ENCODE results near the gene AATK.

AATK gene

DNA sequence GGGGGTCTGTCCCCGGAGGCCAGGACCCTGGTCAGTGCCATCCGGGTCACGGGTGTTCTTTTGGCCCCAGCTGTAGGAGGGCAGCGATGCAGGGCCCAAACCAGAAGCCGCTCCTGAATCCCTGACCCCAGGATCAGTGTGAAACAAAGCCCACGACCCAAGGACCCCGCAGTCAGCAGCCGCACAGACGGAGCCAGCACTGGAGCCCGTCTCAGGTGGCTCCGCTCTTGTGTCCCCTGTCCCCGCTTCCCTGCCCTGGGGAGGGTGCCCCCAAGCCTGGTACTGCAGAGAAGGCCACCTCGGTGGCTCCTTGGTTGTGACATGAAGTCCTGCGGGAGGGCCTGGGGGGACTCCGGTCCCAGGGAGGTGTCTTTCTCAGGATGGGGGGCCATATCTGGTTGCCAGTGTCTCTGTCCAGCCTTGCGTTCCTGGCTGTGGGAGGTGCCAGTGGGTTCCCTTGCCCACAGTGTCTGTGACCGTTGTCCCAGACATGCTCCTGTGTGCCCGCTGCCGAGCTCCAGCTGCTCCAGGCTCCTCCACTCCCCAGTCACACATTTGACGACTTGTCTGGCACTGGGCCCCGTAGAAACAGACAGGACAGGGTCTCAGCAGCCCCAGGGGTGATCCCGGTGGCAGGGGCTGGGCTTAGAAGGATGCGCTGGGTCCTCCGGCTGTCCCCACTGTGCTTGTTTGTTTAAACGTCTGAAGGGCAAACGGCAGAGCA is 97.4 kb downstream of the AATK start:
- Histone ChIP-seq H3K27ac (ENCODE audit: low read length) (no peak overlapping the region), H3K4me1 (ENCODE audit: control insufficient read depth in 1 of 2, insufficient read depth in 2 of 2, low read length in 2 of 2) (peaks cover 0 to 12% of the 10 kb centered on the region in 2 donors)

DNA sequence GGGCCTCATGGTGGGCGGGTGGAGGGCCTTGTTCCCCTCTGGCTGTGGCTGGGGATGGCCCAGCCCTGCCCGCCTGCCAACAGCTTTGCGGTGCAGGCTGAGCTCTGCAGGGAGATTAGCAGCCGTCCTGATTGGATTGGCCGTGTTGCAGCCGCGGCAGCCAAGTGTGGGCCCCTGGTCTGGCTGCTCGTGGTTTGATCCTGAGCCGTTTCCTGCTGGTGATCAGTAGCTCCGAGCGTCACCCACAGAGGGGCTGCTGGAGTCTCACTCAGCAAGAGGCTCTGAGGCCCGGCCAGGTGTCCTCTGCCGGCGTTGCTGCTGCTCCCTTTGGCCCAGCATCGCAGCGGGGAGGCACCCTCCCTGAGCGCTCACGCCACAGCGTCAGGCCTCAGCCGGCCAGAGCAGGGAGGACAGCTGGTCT is 98.6 kb downstream of the AATK start:
- Histone ChIP-seq H3K27me3 (ENCODE audit: low read depth, low read length) (no peaks in the 10 kb centered on the region), H3K27ac (ENCODE audit: low read length) (no peak overlapping the region), H3K4me1 (ENCODE audit: control insufficient read depth in 1 of 2, insufficient read depth in 2 of 2, low read length in 2 of 2) (peaks cover 0 to 19% of the 10 kb centered on the region in 2 donors), H3K4me3 (ENCODE audit: low read depth in 1 of 2, low read length in 2 of 2) (no peak overlapping the region), H3K9me3 (ENCODE audit: control insufficient read depth in 1 of 2, low read length in 2 of 2) (no peaks in the 10 kb centered on the region), H3K36me3 (ENCODE audit: control insufficient read depth in 1 of 2, insufficient read depth in 2 of 2, low read length in 2 of 2) (peaks cover 0 to 6% of the 10 kb centered on the region in 2 donors)

More for the DNA sequence above, 97.4 kb downstream of the AATK start:
- Histone ChIP-seq H3K4me3 (ENCODE audit: low read depth in 1 of 2, low read length in 2 of 2) (no peak overlapping the region), H3K27me3 (ENCODE audit: low read depth, low read length) (no peaks in the 10 kb centered on the region), H3K9me3 (ENCODE audit: control insufficient read depth in 1 of 2, low read length in 2 of 2) (no peaks in the 10 kb centered on the region), H3K36me3 (ENCODE audit: control insufficient read depth in 1 of 2, insufficient read depth in 2 of 2, low read length in 2 of 2) (peaks cover 0 to 6% of the 10 kb centered on the region in 2 donors)

All from muscle layer of duodenum (tissue), 2 donors.